Sigmoid colon (tissue), 7 donors: ENCODE data around the gene SH3GL2. TPM values are rescaled to one million over a fixed set of nuclear protein-coding genes. Genes with fewer than 3 reads are reported as not detected.

Experiments
- DNase-seq: peaks from one replicate; pipeline ENCODE4 v3.0.0-alpha.2; 2019
- H3K27ac ChIP-seq, 4 donors: fragments of 200-600 bp; sonication (generic); one replicate each; pipeline ENCODE4 v1.5.1; 2016 to 2019; ENCODE audit warnings: mild to moderate bottlenecking in 1 of 4
- H3K27me3 ChIP-seq, 3 donors: fragments of 200-600 bp; sonication (generic); one replicate each; pipeline ENCODE4 v1.5.1; 2019; ENCODE audit warnings: mild to moderate bottlenecking in 1 of 3
- H3K36me3 ChIP-seq, 4 donors: fragments of 200-600 bp; sonication (generic); one replicate each; pipeline ENCODE4 v1.5.1; 2016 to 2019
- H3K4me1 ChIP-seq, 4 donors: fragments of 200-600 bp; sonication (generic); one replicate each; pipeline ENCODE4 v1.5.1; 2017 to 2019
- H3K4me3 ChIP-seq, 4 donors: fragments of 200-600 bp; sonication (generic); one replicate each; pipeline ENCODE4 v1.5.1; 2017 to 2019; ENCODE audit warnings: mild to moderate bottlenecking in 2 of 4, moderate library complexity in 1 of 4
- H3K9me3 ChIP-seq, 4 donors: fragments of 200-600 bp in 3 of 4; sonication (generic) in 3 of 4; one replicate each; pipeline versions ENCODE4 v1.5.1 to v1.6.1; 2013 to 2019
- CTCF ChIP-seq, 4 experiments: fragments of 450-650 bp in 3 of 4; fragments of 200-600 bp in 1 of 4; IDR thresholded peaks; one replicate each; pipeline ENCODE4 v1.5.1; 2016 to 2019; ENCODE audit warnings: antibody characterized with exemption in 4 of 4, mild to moderate bottlenecking in 3 of 4, moderate library complexity in 2 of 4
- EP300 ChIP-seq, 4 donors: sonication (generic); formaldehyde crosslinking; IDR thresholded peaks; one replicate each; pipeline ENCODE4 v1.6.1; 2017; ENCODE audit warnings: antibody characterized with exemption in 4 of 4
- POLR2A ChIP-seq, 2 donors: fragments of 450-650 bp; IDR thresholded peaks; one replicate each; pipeline ENCODE4 v1.6.1; 2016; ENCODE audit warnings: antibody characterized with exemption in 2 of 2, mild to moderate bottlenecking in 2 of 2, moderate library complexity in 2 of 2
- POLR2AphosphoS5 ChIP-seq, 4 donors: sonication (generic); formaldehyde crosslinking; IDR thresholded peaks; one replicate each; pipeline ENCODE4 v1.6.1; 2017; ENCODE audit warnings: antibody characterized with exemption in 4 of 4
- WGBS, 2 donors: extraction: QIAGEN DNeasy Blood & Tissue Kit; methylation state at CpG; one replicate each; pipeline ENCODE4 v1.1.7; 2013; 5-methylcytosine and 5-hydroxymethylcytosine counted together
- intact Hi-C: fragments of 100-400 bp; cut with DNase I; formaldehyde crosslinking; loops from one replicate; pipeline ENCODE4 v1.15.1; 2023
- polyA plus RNA-seq, 3 donors: library from polyadenylated mRNA; stranded (reverse); fragments of 200-250 nt; gene quantifications; one replicate each; pipeline ENCODE4 v1.2.3, GENCODE V29; 2013
- total RNA-seq, 4 donors: library from RNA; depleted of rRNA; stranded (reverse); fragments of >200 nt; gene quantifications; one replicate each; pipeline ENCODE4 v1.1.0, GENCODE V29; 2016
- donor health status: healthy with polysubstance abuse.
- donor health status: Bipolar disorder and iron deficiency.
- donor health status: healthy.

SH3GL2 gene
- total and polyA plus RNA-seq, 7 donors, result 0.23 to 0.82 (median 0.68) TPM

DNA sequence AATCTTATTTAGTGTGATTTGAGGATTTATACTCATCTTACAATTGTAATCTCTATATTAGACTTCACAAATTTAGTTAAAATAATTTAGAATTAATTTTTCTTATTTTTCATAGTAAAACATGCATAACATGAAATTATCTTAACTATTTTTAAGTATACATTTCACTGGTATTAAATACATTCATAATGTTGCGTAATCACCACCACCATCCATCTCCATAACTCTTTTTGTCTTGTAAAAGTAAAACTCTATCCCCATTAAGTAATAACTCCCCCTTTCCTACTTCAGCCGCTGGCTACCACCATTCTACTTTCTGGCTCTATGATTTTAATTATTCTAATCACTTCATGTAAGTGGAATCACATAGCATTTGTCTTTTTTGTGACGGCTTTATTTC is 193.4 kb downstream of the SH3GL2 start:
- DNase-seq, result no peak
- H3K36me3 ChIP-seq, result no peaks in the 10 kb centered on the region
- no peaks in the 10 kb centered on the region for H3K4me1 ChIP-seq
- intact Hi-C loops, result no loop called here
- no peaks in the 10 kb centered on the region for H3K9me3 ChIP-seq
- WGBS, 2 donors, result 91 to 94% methylated on average over 3 of the region's 3 CpGs
- no peak overlapping the region for H3K27ac ChIP-seq
- H3K27me3 ChIP-seq, result no peaks in the 10 kb centered on the region
- TF ChIP-seq POLR2AphosphoS5 (IDR thresholded peaks at IDR 0.05) (no peak), EP300 (IDR thresholded peaks at IDR 0.05) (no peak), POLR2A (IDR thresholded peaks at IDR 0.05) (no peak), CTCF (IDR thresholded peaks at IDR 0.05) (no peak)
- H3K4me3 ChIP-seq, result no peak overlapping the region

GRCh38 chr9:17775656-17776055 is 196.8 kb downstream of the SH3GL2 start:
- Histone ChIP-seq H3K36me3 (no peaks in the 10 kb centered on the region), H3K4me3 (no peak overlapping the region), H3K27ac (no peak overlapping the region), H3K4me1 (no peaks in the 10 kb centered on the region), H3K27me3 (no peaks in the 10 kb centered on the region), H3K9me3 (no peaks in the 10 kb centered on the region)
- TF ChIP-seq EP300 (IDR thresholded peaks at IDR 0.05), result no peak
- no peak for TF ChIP-seq CTCF (IDR thresholded peaks at IDR 0.05)
- no peak for TF ChIP-seq POLR2AphosphoS5 (IDR thresholded peaks at IDR 0.05)
- no peak for TF ChIP-seq POLR2A (IDR thresholded peaks at IDR 0.05)
- intact Hi-C loops, result no loop called here
- no peak for DNase-seq

DNA sequence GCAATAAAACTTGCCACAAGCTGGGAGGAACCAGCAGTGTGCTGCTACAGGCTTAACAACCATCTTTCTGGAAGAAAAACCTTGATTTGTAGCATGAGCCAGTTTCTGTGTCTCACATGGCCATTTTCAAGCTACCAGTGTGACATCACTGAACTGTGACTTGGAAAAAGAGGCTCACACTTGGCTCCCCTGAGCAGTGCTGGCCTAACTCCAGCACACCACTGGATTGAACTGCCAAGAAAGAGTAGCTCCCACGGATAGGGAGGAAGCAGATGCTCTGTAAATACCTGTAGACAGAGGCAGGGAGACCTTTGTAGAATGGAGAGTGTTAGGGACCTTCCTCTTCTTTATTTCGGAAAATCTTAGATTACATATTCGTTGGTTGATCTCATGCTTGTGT is 197.9 kb downstream of the SH3GL2 start:
- intact Hi-C loops, result no loop called here
- no peak for TF ChIP-seq POLR2A (IDR thresholded peaks at IDR 0.05)
- TF ChIP-seq POLR2AphosphoS5 (IDR thresholded peaks at IDR 0.05), result no peak
- no peak for TF ChIP-seq CTCF (IDR thresholded peaks at IDR 0.05)
- TF ChIP-seq EP300 (IDR thresholded peaks at IDR 0.05), result no peak
- DNase-seq, result no peak
- no peak overlapping the region for H3K27ac ChIP-seq
- H3K36me3 ChIP-seq, result no peaks in the 10 kb centered on the region
- H3K4me3 ChIP-seq, result no peak overlapping the region
- no peaks in the 10 kb centered on the region for H3K27me3 ChIP-seq
- no peaks in the 10 kb centered on the region for H3K4me1 ChIP-seq
- 30 to 32% methylated on average over 3 of the region's 3 CpGs for WGBS, 2 donors
- no peaks in the 10 kb centered on the region for H3K9me3 ChIP-seq

- TF ChIP-seq POLR2A (IDR thresholded peaks at IDR 0.05), result no peak
- TF ChIP-seq POLR2AphosphoS5 (IDR thresholded peaks at IDR 0.05), result no peak
- no peak for TF ChIP-seq EP300 (IDR thresholded peaks at IDR 0.05)
- TF ChIP-seq CTCF (IDR thresholded peaks at IDR 0.05), result no peak
- Histone ChIP-seq H3K9me3 (no peaks in the 10 kb centered on the region), H3K4me3 (no peak overlapping the region), H3K4me1 (no peaks in the 10 kb centered on the region), H3K36me3 (no peaks in the 10 kb centered on the region), H3K27me3 (no peaks in the 10 kb centered on the region), H3K27ac (no peak overlapping the region)
- WGBS, 2 donors, result 65 to 89% methylated on average over 3 of the region's 3 CpGs
- intact Hi-C loops, result no loop called here
- DNase-seq, result no peak
These were observed 198.6 kb downstream of the SH3GL2 start for GRCh38 chr9:17777465-17777864.

DNA sequence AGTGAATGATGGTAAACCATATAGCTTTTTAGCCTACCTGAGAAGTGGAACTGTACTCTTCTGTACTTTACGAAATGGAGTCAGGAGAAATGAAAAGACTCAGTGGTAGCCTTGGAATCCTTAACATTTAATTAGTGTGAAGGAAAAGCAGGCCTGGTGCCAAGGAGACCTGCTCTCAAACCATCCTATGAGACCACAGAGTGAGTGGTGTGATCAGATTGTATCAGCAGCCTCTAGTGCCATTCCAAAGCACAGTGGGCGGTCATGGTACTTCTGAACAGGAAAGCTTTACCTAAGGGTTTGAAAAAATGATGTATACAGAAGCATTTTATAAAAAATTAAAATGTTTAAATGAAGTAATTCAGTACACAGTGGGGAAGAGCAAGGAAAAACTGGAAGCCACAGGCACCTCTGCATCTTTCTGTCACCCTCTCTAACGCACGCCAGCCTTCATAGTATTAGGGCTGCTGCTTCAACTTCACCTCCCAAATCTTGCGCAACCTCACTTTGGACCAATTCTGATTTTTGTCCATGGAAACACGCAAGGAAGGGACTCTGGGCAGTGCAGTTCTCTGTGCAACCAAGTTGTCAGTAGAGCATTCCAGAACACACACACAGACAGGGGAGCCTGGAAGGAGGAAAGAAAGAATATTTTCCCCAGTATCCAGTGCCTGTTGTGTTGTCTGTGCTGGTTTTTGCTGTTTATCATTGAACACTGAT is 203.7 kb downstream of the SH3GL2 start:
- no peak for DNase-seq
- Histone ChIP-seq H3K9me3 (no peaks in the 10 kb centered on the region), H3K4me3 (no peak overlapping the region), H3K36me3 (no peaks in the 10 kb centered on the region), H3K27ac (no peak overlapping the region), H3K27me3 (no peaks in the 10 kb centered on the region), H3K4me1 (no peaks in the 10 kb centered on the region)
- WGBS, 2 donors, result 93 to 95% methylated on average over 6 of the region's 6 CpGs
- TF ChIP-seq EP300 (IDR thresholded peaks at IDR 0.05), result no peak
- TF ChIP-seq POLR2A (IDR thresholded peaks at IDR 0.05), result no peak
- TF ChIP-seq POLR2AphosphoS5 (IDR thresholded peaks at IDR 0.05), result no peak
- TF ChIP-seq CTCF (IDR thresholded peaks at IDR 0.05), result no peak
- intact Hi-C loops, result no loop called here
